H1 (cell line): Measurements from ENCODE around the gene GJB6. TPM values are rescaled to one million over a fixed set of nuclear protein-coding genes. Genes with fewer than 3 reads are reported as not detected.

Experiments used
- CTCF ChIA-PET: fragments of 300-600 bp; sonication (Branson Sonifier 250); formaldehyde crosslinking; loops from one replicate; lab custom pipeline; 2021; ENCODE audit not compliant: partially characterized antibody; lab: Charles Lee
- POLR2A ChIA-PET: fragments of 300-600 bp; sonication (Branson Sonifier 250); formaldehyde crosslinking; loops from one replicate; lab custom pipeline; 2021; ENCODE audit warnings: inconsistent platforms; ENCODE audit not compliant: partially characterized antibody; lab: Charles Lee
- DNase-seq, 2 experiments: peaks; one replicate each; pipeline versions ENCODE4 v3.0.0 to v3.0.0-alpha.2; 2010 to 2022; ENCODE audit warnings: low spot score in 2 of 2, low read depth in 1 of 2, mixed read lengths in 1 of 2
- FAIRE-seq: peaks from 2 replicates; lab custom pipeline; 2011; peaks lifted over from hg19 to GRCh38; lab: Jason Lieb, UNC
- H2AFZ ChIP-seq: 2 replicates; pipeline ENCODE4 v1.8.1; 2012; ENCODE audit warnings: low read length, inconsistent platforms
- H2AK5ac ChIP-seq: 2 replicates; pipeline ENCODE4 v1.6.1; 2013; ENCODE audit warnings: low read depth, low read length
- H2BK120ac ChIP-seq: replicated peaks from 2 replicates; pipeline ENCODE3; 2013; ENCODE audit warnings: low read depth, low read length, inconsistent platforms
- H2BK12ac ChIP-seq: 2 replicates; pipeline ENCODE4 v1.6.1; 2013; ENCODE audit warnings: low read depth, low read length
- H2BK15ac ChIP-seq: 2 replicates; pipeline ENCODE4 v1.6.1; 2013; ENCODE audit warnings: low read length
- H2BK20ac ChIP-seq: 2 replicates; pipeline ENCODE4 v1.6.1; 2013; ENCODE audit warnings: low read length
- H2BK5ac ChIP-seq: 2 replicates; pipeline ENCODE4 v1.6.1; 2013; ENCODE audit warnings: low read depth, low read length
- H3K14ac ChIP-seq: 2 replicates; pipeline ENCODE4 v1.6.1; 2013; ENCODE audit warnings: inconsistent platforms; ENCODE audit not compliant: insufficient read length
- H3K18ac ChIP-seq: 2 replicates; pipeline ENCODE4 v1.6.1; 2013; ENCODE audit warnings: low read length; ENCODE audit errors: extremely low read depth
- H3K23ac ChIP-seq: 2 replicates; pipeline ENCODE4 v1.6.1; 2013; ENCODE audit warnings: inconsistent platforms; ENCODE audit not compliant: insufficient read length
- H3K23me2 ChIP-seq: 2 replicates; pipeline ENCODE4 v1.6.1; 2013; ENCODE audit warnings: low read depth, low read length
- H3K27ac ChIP-seq: 2 replicates; pipeline ENCODE4 v1.6.1; 2011; ENCODE audit warnings: low read depth, low read length, inconsistent platforms
- H3K27me3 ChIP-seq, 4 experiments: replicated peaks in 1 of 4; 1 replicate in 1 of 4; 2 replicates in 3 of 4; pipeline versions ENCODE4 v1.6.1 to v1.8.1; 2011 to 2013; ENCODE audit warnings: low read length in 3 of 4, mild to moderate bottlenecking in 3 of 4, inconsistent platforms in 2 of 4, mixed read lengths in 2 of 4, moderate library complexity in 1 of 4; ENCODE audit not compliant: control insufficient read depth in 3 of 4, insufficient read depth in 3 of 4; ENCODE audit errors: extremely low read depth in 1 of 4
- H3K36me3 ChIP-seq, 4 experiments: 2 replicates each; pipeline versions ENCODE4 v1.6.1 to v1.8.1; 2011 to 2013; ENCODE audit warnings: mild to moderate bottlenecking in 4 of 4, low read length in 3 of 4, moderate library complexity in 2 of 4, control low read depth in 1 of 4, inconsistent platforms in 1 of 4; ENCODE audit not compliant: insufficient read depth in 4 of 4, control insufficient read depth in 2 of 4
- H3K4ac ChIP-seq: replicated peaks from 2 replicates; pipeline ENCODE3; 2013; ENCODE audit warnings: low read length, low read depth, mixed read lengths, inconsistent platforms; ENCODE audit not compliant: insufficient read length
- H3K4me1 ChIP-seq, 4 experiments: replicated peaks in 1 of 4; 1 replicate in 1 of 4; 2 replicates in 3 of 4; pipeline versions ENCODE4 v1.6.1 to v1.8.1; 2011 to 2013; ENCODE audit warnings: low read length in 3 of 4, inconsistent platforms in 2 of 4, mixed read lengths in 1 of 4; ENCODE audit not compliant: insufficient read depth in 4 of 4, control insufficient read depth in 3 of 4
- H3K4me2 ChIP-seq, 2 experiments: 2 replicates each; pipeline versions ENCODE4 v1.6.1 to v1.8.1; 2011 to 2013; ENCODE audit warnings: low read depth in 2 of 2, low read length in 2 of 2, control low read depth in 1 of 2, inconsistent platforms in 1 of 2, mild to moderate bottlenecking in 1 of 2; ENCODE audit not compliant: insufficient read depth in 1 of 2
- H3K4me3 ChIP-seq, 4 experiments: fragments of 200-600, 300-600 bp in 1 of 4; sonication (generic), shearing (Covaris generic), sonication (Bioruptor Twin) in 1 of 4; 2 replicates each; pipeline versions ENCODE4 v1.5.1 to v1.8.1; 2011 to 2016; ENCODE audit warnings: low read length in 4 of 4, low read depth in 3 of 4, control low read depth in 2 of 4, inconsistent platforms in 2 of 4, mild to moderate bottlenecking in 2 of 4, mixed read lengths in 1 of 4, moderate library complexity in 1 of 4; ENCODE audit not compliant: insufficient read depth in 2 of 4; ENCODE audit errors: extremely low read depth in 1 of 4
- H3K56ac ChIP-seq: replicated peaks from 2 replicates; pipeline ENCODE3; 2013; ENCODE audit warnings: low read depth, mild to moderate bottlenecking, mixed read lengths, low read length, inconsistent platforms; ENCODE audit not compliant: insufficient read length
- H3K79me1 ChIP-seq: 2 replicates; pipeline ENCODE4 v1.6.1; 2013; ENCODE audit warnings: low read depth, low read length, control low read depth
- H3K79me2 ChIP-seq, 2 experiments: 2 replicates each; pipeline versions ENCODE4 v1.6.1 to v1.8.1; 2012 to 2013; ENCODE audit warnings: low read length in 2 of 2, mild to moderate bottlenecking in 2 of 2, inconsistent platforms in 1 of 2; ENCODE audit not compliant: insufficient read depth in 2 of 2, control insufficient read depth in 1 of 2
- H3K9ac ChIP-seq, 4 experiments: replicated peaks in 1 of 4; 1 replicate in 1 of 4; 2 replicates in 3 of 4; pipeline versions ENCODE4 v1.6.1 to v1.8.1; 2011 to 2013; ENCODE audit warnings: low read depth in 3 of 4, low read length in 3 of 4, control low read depth in 2 of 4, mild to moderate bottlenecking in 2 of 4, moderate library complexity in 2 of 4, inconsistent platforms in 1 of 4; ENCODE audit errors: extremely low read depth in 1 of 4
- H3K9me3 ChIP-seq, 2 experiments: 2 replicates each; pipeline versions ENCODE4 v1.6.1 to v1.8.1; 2012 to 2013; ENCODE audit warnings: mild to moderate bottlenecking in 2 of 2, moderate library complexity in 2 of 2, control low read depth in 1 of 2, inconsistent platforms in 1 of 2, low read depth in 1 of 2, low read length in 1 of 2, mixed read lengths in 1 of 2; ENCODE audit not compliant: insufficient read depth in 2 of 2
- H4K20me1 ChIP-seq, 2 experiments: replicated peaks in 1 of 2; 2 replicates each; pipeline versions ENCODE3 to v1.8.1; 2011 to 2013; ENCODE audit warnings: inconsistent platforms in 2 of 2, low read length in 2 of 2, mild to moderate bottlenecking in 1 of 2; ENCODE audit not compliant: insufficient read depth in 2 of 2, control insufficient read depth in 1 of 2
- H4K5ac ChIP-seq: 2 replicates; pipeline ENCODE4 v1.6.1; 2013; ENCODE audit warnings: low read length, low read depth, mixed read lengths, inconsistent platforms; ENCODE audit not compliant: insufficient read length
- H4K8ac ChIP-seq: 2 replicates; pipeline ENCODE4 v1.8.0; 2013; ENCODE audit warnings: mild to moderate bottlenecking, moderate library complexity, low read length, inconsistent platforms; ENCODE audit not compliant: insufficient read depth; ENCODE audit errors: extremely low read depth
- H4K91ac ChIP-seq: replicated peaks from 2 replicates; pipeline ENCODE3; 2013; ENCODE audit warnings: low read length, mixed read lengths, inconsistent platforms; ENCODE audit not compliant: insufficient read length
- EP300 ChIP-seq, 2 experiments: IDR thresholded peaks; 1 replicate in 1 of 2; 2 replicates in 1 of 2; pipeline ENCODE4 v1.6.1; 2011 to 2012; ENCODE audit warnings: low read depth in 2 of 2, low read length in 2 of 2, mild to moderate bottlenecking in 2 of 2, borderline replicate concordance in 1 of 2, inconsistent platforms in 1 of 2, moderate library complexity in 1 of 2
- FOSL1 ChIP-seq: IDR thresholded peaks from 2 replicates; pipeline ENCODE4 v1.6.1; 2011; ENCODE audit warnings: mild to moderate bottlenecking, low read depth, low read length, moderate library complexity; ENCODE audit not compliant: insufficient read depth
- POLR2AphosphoS5 ChIP-seq: IDR thresholded peaks from 2 replicates; pipeline ENCODE4 v1.6.1; 2011; ENCODE audit warnings: low read depth, low read length
- TAF7 ChIP-seq: optimal IDR thresholded peaks from 2 replicates; pipeline ENCODE3; 2011; ENCODE audit warnings: low read depth, mild to moderate bottlenecking, inconsistent platforms, low read length, moderate library complexity, borderline replicate concordance
- WGBS, 2 experiments: shearing (Covaris generic) in 1 of 2; methylation state at CpG; one replicate each; pipeline versions ENCODE4 v1.1.6 to v1.1.7; 2013 to 2015; ENCODE audit warnings: low lambda C conversion rate in 2 of 2, mixed read lengths in 2 of 2, inconsistent platforms in 1 of 2, low coverage in 1 of 2, missing lambda C conversion rate in 1 of 2; ENCODE audit not compliant: insufficient replicate concordance in 2 of 2, insufficient coverage in 1 of 2, insufficient read length in 1 of 2; ENCODE audit errors: extremely low coverage in 1 of 2, missing lambda C conversion rate in 1 of 2; 5-methylcytosine and 5-hydroxymethylcytosine counted together
- polyA plus RNA-seq, 7 experiments: library from polyadenylated mRNA; depleted of rRNA in 3 of 7; stranded (reverse) in 5 of 7; unstranded in 2 of 7; fragments of >200 nt in 5 of 7; fragments of 200-250 nt in 2 of 7; gene quantifications; 1 replicate in 5 of 7; 2 replicates in 1 of 7; 4 replicates in 1 of 7; pipeline versions ENCODE4 v1.2.1 to v1.2.3, GENCODE V29; 2011 to 2013; ENCODE audit warnings: missing spikeins in 2 of 7, mixed read lengths in 2 of 7
- total RNA-seq: library from RNA; stranded (reverse); fragmentation: NEBNext Ultra II Directional; extraction: Animal tissue kit (Norgen Biotek cat#: 25700); gene quantifications from 2 replicates; pipeline ENCODE4 v1.2.1, GENCODE V29; 2021

Gene GJB6
- total and polyA plus RNA-seq, 2 of the 8 experiments (the other 6 are each of a cell fraction or from before 2014, with no cell fraction given) = not detected

DNA sequence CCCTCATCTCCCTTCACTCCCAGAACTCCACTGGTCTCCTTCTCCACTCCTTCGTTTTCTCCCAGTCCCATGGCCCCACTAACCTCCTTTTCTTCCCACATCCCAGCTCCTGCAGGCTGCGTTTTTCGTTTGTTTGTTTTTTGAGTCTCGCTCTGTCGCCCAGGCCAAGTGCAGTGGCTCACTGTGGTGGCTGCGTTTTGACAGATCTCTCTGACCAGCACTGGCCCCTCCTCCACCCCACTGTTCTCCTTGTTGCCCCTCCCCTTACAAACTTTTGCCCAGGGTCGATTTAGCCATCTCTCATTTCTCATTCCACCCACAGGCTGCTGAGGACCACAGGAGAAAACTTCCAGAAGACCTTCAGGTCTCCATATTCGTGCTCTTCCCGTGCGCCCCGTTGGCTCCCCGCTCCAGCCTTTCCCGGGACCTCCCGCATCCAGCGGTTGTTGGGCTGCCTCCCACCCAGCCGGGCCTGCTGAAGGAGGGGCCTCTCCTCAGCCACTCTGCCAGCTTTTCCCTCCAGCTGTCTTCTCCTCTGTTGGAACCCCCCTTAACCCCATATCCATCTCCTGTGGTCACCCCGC is 40.6 kb upstream of the GJB6 start:
- ChIA-PET CTCF (interaction anchor here (1.9 to 2.3 kb wide), 2 partner anchors 22 to 218 kb away, joined by 6 to 7 read pairs; no protein-coding TSS in a partner anchor), POLR2A (no interaction called here)
- H3K36me3 ChIP-seq = no peaks in the 10 kb centered on the region
- H3K9me3 ChIP-seq = no peaks in the 10 kb centered on the region
- no peaks in the 10 kb centered on the region for H4K20me1 ChIP-seq
- H2AFZ ChIP-seq = no peak overlapping the region
- H3K79me2 ChIP-seq = no peaks in the 10 kb centered on the region
- H4K8ac ChIP-seq = no peak overlapping the region
- no peak overlapping the region for H2BK15ac ChIP-seq
- H3K18ac ChIP-seq = no peak overlapping the region
- H3K27me3 ChIP-seq = no peaks in the 10 kb centered on the region
- H3K4ac ChIP-seq = no peak overlapping the region
- H3K56ac ChIP-seq = no peak overlapping the region
- no peak for DNase-seq
- no peaks in the 10 kb centered on the region for H3K4me1 ChIP-seq
- no peak overlapping the region for H3K23ac ChIP-seq
- no peak overlapping the region for H2AK5ac ChIP-seq
- H3K27ac ChIP-seq = no peak overlapping the region
- no peak overlapping the region for H4K91ac ChIP-seq
- H4K5ac ChIP-seq = no peak overlapping the region
- no peak overlapping the region for H2BK20ac ChIP-seq
- no peak overlapping the region for H3K14ac ChIP-seq
- no peak overlapping the region for H3K9ac ChIP-seq
- no peak overlapping the region for H2BK12ac ChIP-seq
- no peak overlapping the region for H3K4me2 ChIP-seq
- no peak overlapping the region for H3K4me3 ChIP-seq
- TF ChIP-seq FOSL1 (no peak), TAF7 (no peak), EP300 (IDR thresholded peaks at IDR 0.05; ENCODE audit: borderline replicate concordance in 1 of 2, low read depth in 2 of 2, low read length in 2 of 2) (no peak), POLR2AphosphoS5 (no peak)
- TF ChIP-seq, all 59 proteins: peak for 0
- no peak for FAIRE-seq
- no peak overlapping the region for H2BK5ac ChIP-seq
- WGBS, 2 experiments = 84% methylated on average over 15 of the region's 17 CpGs; no CpG with 5 or more reads in 1 of the 2 experiments
- no peak overlapping the region for H2BK120ac ChIP-seq
- H3K79me1 ChIP-seq = no peaks in the 10 kb centered on the region
- H3K23me2 ChIP-seq = no peaks in the 10 kb centered on the region
